Vagina (tissue), 2 donors: Measurements from ENCODE around the gene TMEM200C.
A peak's percentile ranks its signal among the peaks of the same experiment; 100 is the strongest.

Experiments
- POLR2A ChIP-seq, 2 donors: fragments of 450-650 bp; IDR thresholded peaks; one replicate each; pipeline ENCODE4 v1.6.1; 2017; ENCODE audit warnings: antibody characterized with exemption in 2 of 2, mild to moderate bottlenecking in 2 of 2, moderate library complexity in 2 of 2
- TF ChIP-seq, protein P1 (sequence below), 3 experiments: fragments of 450-650 bp in 2 of 3; fragments of 200-600 bp in 1 of 3; sonication (generic) in 1 of 3; IDR thresholded peaks; one replicate each; pipeline ENCODE4 v1.5.1; 2017 to 2019; ENCODE audit warnings: antibody characterized with exemption in 3 of 3, mild to moderate bottlenecking in 2 of 3, moderate library complexity in 2 of 3

DNA sequence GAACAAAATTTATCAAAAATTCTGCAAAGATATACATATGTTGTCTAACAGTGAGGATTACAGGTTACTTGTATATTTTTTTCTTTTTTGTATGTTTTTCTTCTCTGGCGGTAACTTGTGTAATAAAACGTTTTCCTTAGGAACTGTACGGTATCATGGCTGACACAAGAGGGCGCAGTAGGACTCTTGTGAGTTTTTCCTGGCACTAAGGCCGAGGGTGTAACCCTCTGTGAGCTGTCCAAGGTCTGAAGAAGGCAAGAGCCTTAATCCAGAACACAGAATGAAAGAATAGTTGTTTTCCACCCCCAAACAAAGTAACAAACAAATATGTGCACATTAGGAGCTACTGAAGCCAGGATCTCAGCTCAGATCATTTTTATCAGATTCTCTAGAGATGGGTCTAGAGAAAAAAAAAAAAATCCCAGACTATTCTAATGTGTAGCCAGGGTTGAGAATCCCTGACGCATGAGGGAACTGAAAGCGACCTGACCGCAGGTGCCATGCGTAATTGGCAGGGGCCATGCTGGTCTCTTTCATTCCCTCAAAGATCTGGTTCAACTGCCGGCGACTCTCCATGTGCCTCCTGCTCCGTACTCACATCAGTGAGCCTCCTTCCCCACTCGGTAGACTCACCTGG lies 27.0 kb downstream of the TMEM200C start:
- no peak for TF ChIP-seq POLR2A (IDR thresholded peaks at IDR 0.05)
- TF ChIP-seq, protein P1, sequence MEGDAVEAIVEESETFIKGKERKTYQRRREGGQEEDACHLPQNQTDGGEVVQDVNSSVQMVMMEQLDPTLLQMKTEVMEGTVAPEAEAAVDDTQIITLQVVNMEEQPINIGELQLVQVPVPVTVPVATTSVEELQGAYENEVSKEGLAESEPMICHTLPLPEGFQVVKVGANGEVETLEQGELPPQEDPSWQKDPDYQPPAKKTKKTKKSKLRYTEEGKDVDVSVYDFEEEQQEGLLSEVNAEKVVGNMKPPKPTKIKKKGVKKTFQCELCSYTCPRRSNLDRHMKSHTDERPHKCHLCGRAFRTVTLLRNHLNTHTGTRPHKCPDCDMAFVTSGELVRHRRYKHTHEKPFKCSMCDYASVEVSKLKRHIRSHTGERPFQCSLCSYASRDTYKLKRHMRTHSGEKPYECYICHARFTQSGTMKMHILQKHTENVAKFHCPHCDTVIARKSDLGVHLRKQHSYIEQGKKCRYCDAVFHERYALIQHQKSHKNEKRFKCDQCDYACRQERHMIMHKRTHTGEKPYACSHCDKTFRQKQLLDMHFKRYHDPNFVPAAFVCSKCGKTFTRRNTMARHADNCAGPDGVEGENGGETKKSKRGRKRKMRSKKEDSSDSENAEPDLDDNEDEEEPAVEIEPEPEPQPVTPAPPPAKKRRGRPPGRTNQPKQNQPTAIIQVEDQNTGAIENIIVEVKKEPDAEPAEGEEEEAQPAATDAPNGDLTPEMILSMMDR (IDR thresholded peaks at IDR 0.05): peak in 2 of 3 experiments; percentile 31 to 48
